ENCODE measurements around the gene COX6A2. TPM values are rescaled to one million over a fixed set of nuclear protein-coding genes. Genes with fewer than 3 reads are reported as not detected.
A peak's percentile ranks its signal among the peaks of the same experiment; 100 is the strongest.

Gene COX6A2
- total and polyA plus RNA-seq, 2 experiments from 2014 or later, result 40.7 to 166 TPM

DNA sequence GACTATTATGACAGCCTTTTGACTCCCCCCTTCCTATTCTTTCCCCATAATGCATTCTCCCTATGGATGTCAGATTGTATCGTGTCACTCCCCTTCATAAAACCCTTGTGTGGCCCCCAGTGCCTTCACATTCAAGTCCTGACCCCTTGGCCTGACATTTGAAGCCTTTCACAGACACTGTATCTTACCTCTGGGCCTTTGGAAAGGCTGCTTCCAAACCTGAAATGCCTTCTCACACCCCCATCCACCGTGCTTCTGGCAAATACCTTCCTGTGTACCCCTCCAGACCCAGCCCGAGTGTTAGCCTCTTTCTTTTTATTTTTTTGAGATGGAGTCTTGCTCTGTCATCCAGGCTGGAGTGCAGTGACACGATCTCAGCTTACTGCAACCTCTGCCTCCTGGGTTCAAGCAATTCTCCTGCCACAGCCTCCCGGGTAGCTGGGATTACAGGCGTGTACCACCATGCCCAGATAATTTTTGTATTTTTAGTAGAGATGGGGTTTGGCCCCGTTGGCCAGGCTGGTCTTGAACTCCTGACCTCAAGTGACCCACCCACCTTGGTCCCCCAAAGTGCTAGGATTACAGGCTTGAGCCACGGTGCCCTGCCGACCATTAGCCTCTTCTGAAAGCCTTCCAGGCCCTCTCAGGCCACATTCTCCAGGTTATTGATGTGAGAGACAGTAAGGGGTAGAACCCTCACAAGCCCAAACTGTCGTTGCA is 33.2 kb upstream of the COX6A2 start:
- no peaks in the 10 kb centered on the region for H3K27me3 ChIP-seq
- peaks cover 4% of the 10 kb centered on the region for H3K36me3 ChIP-seq
- H3K9me3 ChIP-seq (ENCODE audit: low read depth), result no peaks in the 10 kb centered on the region
- peaks cover 7% of the 10 kb centered on the region for H3K4me1 ChIP-seq (ENCODE audit: low read depth)
- DNase-seq (ENCODE audit: low read depth in 1 of 2, low spot score in 1 of 2), result no peak
- no peak overlapping the region for H3K27ac ChIP-seq
- TF ChIP-seq CTCF (IDR thresholded peaks at IDR 0.05; ENCODE audit: low read depth, low read length), result no peak
- H3K4me3 ChIP-seq, result no peak overlapping the region

- Histone ChIP-seq H3K4me1 (ENCODE audit: low read depth) (peaks cover 7% of the 10 kb centered on the region), H3K36me3 (peaks cover 2% of the 10 kb centered on the region), H3K9me3 (ENCODE audit: low read depth) (no peaks in the 10 kb centered on the region), H3K27ac (peak overlapping the region; percentile 87), H3K27me3 (no peaks in the 10 kb centered on the region), H3K4me3 (peak overlapping the region; percentile 37)
- TF ChIP-seq CTCF (IDR thresholded peaks at IDR 0.05; ENCODE audit: low read depth, low read length), result peak; percentile 76
- DNase-seq (ENCODE audit: low read depth in 1 of 2, low spot score in 1 of 2), result peak in 1 of 2 donors; percentile 66
Observed at GRCh38 chr16:31460582-31461002, 32.4 kb upstream of the COX6A2 start.

DNA sequence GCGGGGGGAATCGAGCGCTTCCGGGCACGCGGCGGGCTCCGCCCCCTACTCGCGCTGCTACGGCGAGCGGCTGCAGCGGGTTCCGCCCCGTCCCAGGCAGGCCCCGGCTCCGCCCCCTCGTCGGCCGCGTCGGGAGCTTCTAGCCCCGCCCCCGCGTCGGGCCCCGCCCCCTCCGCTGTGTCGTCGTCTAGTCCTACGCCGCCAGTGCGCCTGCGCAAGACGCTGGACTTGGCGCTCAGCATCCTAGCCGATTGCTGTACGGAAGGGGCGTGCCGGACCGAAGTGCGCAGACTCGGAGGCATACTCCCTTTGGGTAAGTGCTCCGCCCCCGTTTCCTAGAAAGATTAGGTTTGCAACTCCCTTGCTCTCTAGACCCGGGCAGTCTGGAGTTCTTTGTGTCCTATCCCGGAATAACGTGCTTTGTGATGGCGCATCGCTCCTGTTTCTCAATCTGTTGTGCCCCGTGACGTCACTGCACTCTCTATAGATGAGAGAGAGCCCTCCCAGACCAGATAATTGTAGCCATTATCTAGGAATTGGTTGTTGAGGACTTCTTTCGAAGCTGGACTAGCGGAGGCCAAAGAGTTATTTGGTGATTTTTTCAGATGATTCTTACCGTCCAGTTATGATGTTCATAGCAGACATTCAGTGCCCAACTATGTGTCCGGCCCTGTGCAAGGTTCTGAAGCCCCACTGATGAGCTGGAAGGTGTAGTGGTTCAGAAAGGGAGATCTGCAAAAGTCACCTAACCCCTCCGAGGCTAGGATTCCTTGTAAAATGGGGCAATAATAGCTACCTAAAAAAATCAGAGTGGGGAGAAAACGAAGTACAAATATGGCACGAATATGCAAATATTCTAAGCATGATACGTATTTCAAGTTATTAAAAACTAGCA is 31.8 kb upstream of the COX6A2 start:
- peak; percentile 100 for DNase-seq (ENCODE audit: low read depth in 1 of 2, low spot score in 1 of 2)
- Histone ChIP-seq H3K4me1 (ENCODE audit: low read depth) (peaks cover 7% of the 10 kb centered on the region), H3K27me3 (no peaks in the 10 kb centered on the region), H3K9me3 (ENCODE audit: low read depth) (no peaks in the 10 kb centered on the region), H3K36me3 (no peaks in the 10 kb centered on the region), H3K27ac (peak overlapping the region; percentile 100), H3K4me3 (peak overlapping the region; percentile 75)
- no peak for TF ChIP-seq CTCF (IDR thresholded peaks at IDR 0.05; ENCODE audit: low read depth, low read length)

DNA sequence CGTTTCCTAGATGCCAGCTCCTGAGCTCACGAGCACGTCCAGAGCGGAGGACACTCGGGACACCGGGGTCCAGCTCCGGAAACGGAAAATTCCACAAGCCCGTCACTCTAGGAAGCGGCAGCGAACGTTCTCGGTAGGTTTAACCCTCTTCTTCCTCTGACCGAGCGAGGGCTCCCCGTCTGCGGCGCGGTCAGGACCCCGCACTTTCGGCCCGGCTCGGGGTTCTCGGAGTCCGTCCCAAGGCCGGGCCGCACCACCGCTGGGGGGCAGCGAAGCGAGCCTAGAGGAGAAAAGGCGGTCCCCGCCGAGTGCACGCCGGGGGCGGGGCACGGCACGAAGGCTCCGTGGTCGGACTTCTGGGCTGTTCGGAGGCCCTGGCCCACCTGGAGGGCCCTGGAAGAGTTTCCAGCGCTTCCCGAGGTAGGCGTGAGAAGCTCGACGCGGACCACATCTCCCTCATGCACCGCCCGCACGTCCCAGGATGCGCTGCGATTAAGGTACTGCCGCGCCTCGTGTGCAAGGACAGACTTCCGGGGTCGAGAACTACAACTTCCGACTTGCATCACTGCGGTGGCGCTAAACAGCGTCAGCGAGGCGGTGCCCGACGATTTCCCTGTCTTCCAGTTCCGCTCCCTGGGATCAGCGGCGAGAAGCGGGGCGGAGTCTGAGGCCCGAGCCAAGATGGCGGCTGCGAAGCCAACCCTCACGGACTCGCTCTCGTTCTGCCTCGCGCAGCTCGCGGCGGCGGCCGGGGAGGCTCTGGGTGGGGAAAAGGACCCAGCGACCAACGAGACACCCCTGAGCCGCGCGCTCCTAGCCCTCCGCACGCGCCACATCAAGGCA is 30.9 kb upstream of the COX6A2 start, which contains the start of gene ARMC5:
Gene ARMC5, plus strand, starts transcription at position 658 of the 843 bp plus-strand sequence. Its CDS starts 24 bp downstream, at position 682.
- DNase-seq (ENCODE audit: low read depth in 1 of 2, low spot score in 1 of 2), result peak; percentile 99
- Histone ChIP-seq H3K27ac (peak within 1 kb of the TSS; percentile 100), H3K4me1 (ENCODE audit: low read depth) (peaks cover 11% of the 10 kb centered on the region), H3K36me3 (no peaks in the 10 kb centered on the region), H3K4me3 (peak within 1 kb of the TSS; percentile 75), H3K27me3 (no peaks in the 10 kb centered on the region), H3K9me3 (ENCODE audit: low read depth) (no peaks in the 10 kb centered on the region)
- peak; percentile 59 for TF ChIP-seq CTCF (IDR thresholded peaks at IDR 0.05; ENCODE audit: low read depth, low read length)

Measured in cardiac muscle cell (in vitro differentiated cells and primary cell).